BLaER1 treated with 17β-estradiol and CSF1 and Interleukin-3, amounts not matched to agents 10 nM and 100 nM (cell line): ENCODE data around the gene SLC16A8.

ENCODE experiments used
- H3K27ac ChIP-seq, 11 experiments: shearing (Covaris generic); formaldehyde crosslinking; 2 replicates each; pipeline ENCODE4 v1.8.1; 2022
- H3K27me3 ChIP-seq, 11 experiments: shearing (Covaris generic); formaldehyde crosslinking; 2 replicates each; pipeline ENCODE4 v1.8.1; 2022
- H3K36me3 ChIP-seq, 11 experiments: shearing (Covaris generic); formaldehyde crosslinking; 2 replicates each; pipeline ENCODE4 v1.8.1; 2022
- H3K4me1 ChIP-seq, 10 experiments: shearing (Covaris generic); formaldehyde crosslinking; 2 replicates each; pipeline ENCODE4 v1.8.1; 2022
- H3K4me2 ChIP-seq, 11 experiments: shearing (Covaris generic); formaldehyde crosslinking; 2 replicates each; pipeline ENCODE4 v1.8.1; 2022
- H3K4me3 ChIP-seq, 10 experiments: shearing (Covaris generic); formaldehyde crosslinking; 2 replicates each; pipeline ENCODE4 v1.8.1; 2022
- H3K9ac ChIP-seq, 11 experiments: shearing (Covaris generic); formaldehyde crosslinking; 2 replicates each; pipeline ENCODE4 v1.8.1; 2022
- H3K9me3 ChIP-seq, 11 experiments: shearing (Covaris generic); formaldehyde crosslinking; replicated peaks in 1 of 11; 2 replicates each; pipeline ENCODE4 v1.8.1; 2022
- H4K20me1 ChIP-seq, 11 experiments: shearing (Covaris generic); formaldehyde crosslinking; 2 replicates each; pipeline ENCODE4 v1.8.1; 2022
- Cebpa-rat ChIP-seq, 11 experiments: shearing (Covaris generic); IDR thresholded peaks; 2 replicates each; pipeline ENCODE4 v1.8.1; 2022

SLC16A8 gene, protein sequence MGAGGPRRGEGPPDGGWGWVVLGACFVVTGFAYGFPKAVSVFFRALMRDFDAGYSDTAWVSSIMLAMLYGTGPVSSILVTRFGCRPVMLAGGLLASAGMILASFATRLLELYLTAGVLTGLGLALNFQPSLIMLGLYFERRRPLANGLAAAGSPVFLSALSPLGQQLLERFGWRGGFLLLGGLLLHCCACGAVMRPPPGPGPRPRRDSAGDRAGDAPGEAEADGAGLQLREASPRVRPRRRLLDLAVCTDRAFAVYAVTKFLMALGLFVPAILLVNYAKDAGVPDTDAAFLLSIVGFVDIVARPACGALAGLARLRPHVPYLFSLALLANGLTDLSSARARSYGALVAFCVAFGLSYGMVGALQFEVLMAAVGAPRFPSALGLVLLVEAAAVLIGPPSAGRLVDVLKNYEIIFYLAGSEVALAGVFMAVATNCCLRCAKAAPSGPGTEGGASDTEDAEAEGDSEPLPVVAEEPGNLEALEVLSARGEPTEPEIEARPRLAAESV

DNA sequence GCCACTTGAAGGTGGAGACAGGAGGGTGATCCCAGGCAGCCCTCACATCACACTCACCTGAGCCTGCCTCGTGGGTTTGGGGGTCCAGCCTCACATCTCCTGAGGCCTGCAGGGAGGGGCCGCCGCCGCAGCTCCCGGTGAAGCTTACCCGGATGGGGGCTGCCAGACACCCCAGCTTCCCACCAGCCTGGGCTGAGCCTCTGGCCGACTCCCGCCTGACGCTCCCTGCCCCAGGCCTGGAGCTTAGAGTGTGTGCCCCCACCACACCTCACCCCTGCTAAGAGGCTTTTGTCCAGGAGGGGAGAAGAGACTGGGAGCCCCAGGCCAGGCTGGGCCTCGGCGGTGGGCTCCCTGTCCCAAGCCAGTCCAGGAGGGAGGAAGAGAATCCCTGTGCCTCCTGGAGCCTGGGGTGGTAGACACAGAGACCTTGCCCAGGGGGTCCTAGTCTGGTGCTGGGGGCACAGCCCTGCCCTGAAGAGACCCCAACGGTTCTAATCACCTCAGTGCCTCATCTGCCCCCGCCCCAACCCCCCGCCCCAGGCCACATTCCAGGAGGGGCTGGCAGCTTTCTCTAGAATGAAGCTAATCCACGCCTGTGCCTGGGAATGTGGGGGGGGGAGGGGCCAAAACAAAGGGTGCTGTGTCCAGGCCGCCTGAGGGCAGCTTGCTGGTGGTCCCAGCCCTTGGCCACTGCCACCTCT is at the start of gene SLC16A8:
Gene SLC16A8 (minus strand): TSS at position 254 of the 701 bp plus-strand sequence. CDS start 1,311 bp downstream, outside the sequence.
- no peak within 1 kb of the TSS for H3K27ac ChIP-seq

DNA sequence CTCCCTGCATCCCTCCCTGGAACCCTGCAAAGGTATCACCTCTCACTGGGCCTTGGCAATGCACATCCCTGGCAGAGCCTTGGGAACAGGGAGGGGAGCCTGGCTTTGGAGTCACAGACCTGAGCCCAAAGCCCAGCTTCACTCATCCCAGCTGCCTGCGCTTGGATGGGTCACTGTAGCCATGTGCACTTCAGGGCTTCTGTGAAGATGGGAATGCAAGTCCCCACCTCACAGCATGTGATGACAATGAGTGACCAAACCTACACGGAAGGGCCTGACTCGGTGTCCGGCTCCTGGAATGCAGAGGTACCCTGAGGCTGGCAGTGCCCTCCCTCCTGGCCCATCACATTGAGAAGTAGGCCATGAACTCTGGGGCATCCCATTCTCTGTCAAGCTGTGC is 49.3 kb upstream of the SLC16A8 start:
- H3K36me3 ChIP-seq: peaks cover 3 to 86% (median 56%) of the 10 kb centered on the region in 11 experiments; a peak in 18 of 22 replicates
- no peak overlapping the region for H3K9ac ChIP-seq
- no peak for TF ChIP-seq Cebpa-rat (IDR thresholded peaks at IDR 0.05)
- H3K9me3 ChIP-seq: peaks cover 0 to 5% (median 0%) of the 10 kb centered on the region in 11 experiments; a peak in 1 of 22 replicates
- no peaks in the 10 kb centered on the region for H4K20me1 ChIP-seq
- H3K4me3 ChIP-seq: no peak overlapping the region
- H3K4me1 ChIP-seq: peaks cover 0 to 20% (median 13%) of the 10 kb centered on the region in 10 experiments; a peak in 18 of 20 replicates
- H3K4me2 ChIP-seq: no peak overlapping the region
- H3K27ac ChIP-seq: no peak overlapping the region
- no peaks in the 10 kb centered on the region for H3K27me3 ChIP-seq

More for the DNA sequence above, at the start of gene SLC16A8:
- Histone ChIP-seq H3K4me3 (no peak within 1 kb of the TSS), H3K4me1 (peaks cover 18 to 40% (median 26%) of the 10 kb centered on the region in 10 experiments; a peak in 18 of 20 replicates), H3K4me2 (peak within 1 kb of the TSS in 10 of 11 experiments; percentile 43 to 70 (median 60); a peak in 18 of 22 replicates), H3K36me3 (no peaks in the 10 kb centered on the region), H3K9ac (no peak within 1 kb of the TSS; a peak in 1 of 22 replicates), H3K27me3 (peaks cover 43 to 55% (median 49%) of the 10 kb centered on the region in 11 experiments), H3K9me3 (no peaks in the 10 kb centered on the region), H4K20me1 (peaks cover 0 to 28% (median 0%) of the 10 kb centered on the region in 11 experiments; a peak in 4 of 22 replicates)
- no peak for TF ChIP-seq Cebpa-rat (IDR thresholded peaks at IDR 0.05)

DNA sequence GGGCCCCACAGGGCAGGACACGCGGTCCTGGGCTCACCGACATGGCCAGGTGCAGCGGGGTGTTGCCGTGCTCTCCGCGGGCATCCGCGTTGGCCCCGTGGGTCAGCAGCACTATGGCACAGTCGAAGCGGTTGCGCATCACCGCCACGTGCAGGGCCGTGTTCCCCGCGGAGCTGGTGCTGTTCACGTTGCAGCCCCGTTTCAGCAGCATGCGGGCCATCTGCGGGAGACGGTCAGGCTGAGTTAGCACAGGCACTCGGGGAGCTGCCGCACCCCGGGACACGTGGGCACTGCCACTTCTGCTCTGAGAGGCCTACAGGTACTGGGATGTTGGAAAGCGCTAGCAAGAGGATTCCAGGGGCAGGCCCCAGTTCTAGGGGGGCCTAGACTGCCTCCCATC is 48.8 kb upstream of the SLC16A8 start:
- Histone ChIP-seq H3K9me3 (peaks cover 0 to 5% (median 0%) of the 10 kb centered on the region in 11 experiments; a peak in 1 of 22 replicates), H3K27me3 (peaks cover 0 to 5% (median 0%) of the 10 kb centered on the region in 11 experiments; a peak in 3 of 22 replicates), H3K27ac (no peak overlapping the region), H3K4me1 (peaks cover 4 to 25% (median 18%) of the 10 kb centered on the region in 10 experiments), H3K4me2 (no peak overlapping the region), H3K4me3 (no peak overlapping the region), H3K9ac (no peak overlapping the region), H4K20me1 (no peaks in the 10 kb centered on the region), H3K36me3 (peaks cover 3 to 81% (median 51%) of the 10 kb centered on the region in 11 experiments; a peak in 18 of 22 replicates)
- TF ChIP-seq Cebpa-rat (IDR thresholded peaks at IDR 0.05): no peak

DNA sequence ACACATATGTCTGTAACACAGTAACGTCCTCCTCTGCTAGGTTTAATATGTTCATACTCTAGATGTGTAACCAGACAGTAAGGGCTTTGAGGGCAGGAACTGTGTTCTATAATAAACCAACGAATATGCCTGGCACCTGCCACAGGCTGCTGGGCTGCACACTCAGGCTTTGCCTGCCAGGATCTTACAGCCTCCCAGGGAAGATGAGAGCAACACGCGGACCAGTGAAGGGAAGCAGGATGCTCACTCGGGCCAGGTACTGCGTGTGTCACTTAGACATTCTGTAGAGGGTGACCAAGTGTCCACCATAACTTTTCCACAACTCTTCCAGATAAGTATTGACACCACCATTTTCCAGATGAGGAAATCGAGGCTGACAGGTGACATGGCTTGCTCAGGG is 48.2 kb upstream of the SLC16A8 start:
- H3K4me2 ChIP-seq: no peak overlapping the region
- peaks cover 11 to 32% (median 25%) of the 10 kb centered on the region in 10 experiments for H3K4me1 ChIP-seq
- peaks cover 3 to 74% (median 47%) of the 10 kb centered on the region in 11 experiments; a peak in 18 of 22 replicates for H3K36me3 ChIP-seq
- no peak overlapping the region for H3K9ac ChIP-seq
- TF ChIP-seq Cebpa-rat (IDR thresholded peaks at IDR 0.05): no peak
- H3K27me3 ChIP-seq: peaks cover 0 to 12% (median 0%) of the 10 kb centered on the region in 11 experiments; a peak in 5 of 22 replicates
- H3K27ac ChIP-seq: no peak overlapping the region
- peaks cover 0 to 3% (median 0%) of the 10 kb centered on the region in 11 experiments; a peak in 3 of 22 replicates for H4K20me1 ChIP-seq
- H3K9me3 ChIP-seq: peaks cover 0 to 5% (median 0%) of the 10 kb centered on the region in 11 experiments; a peak in 1 of 22 replicates
- H3K4me3 ChIP-seq: no peak overlapping the region

DNA sequence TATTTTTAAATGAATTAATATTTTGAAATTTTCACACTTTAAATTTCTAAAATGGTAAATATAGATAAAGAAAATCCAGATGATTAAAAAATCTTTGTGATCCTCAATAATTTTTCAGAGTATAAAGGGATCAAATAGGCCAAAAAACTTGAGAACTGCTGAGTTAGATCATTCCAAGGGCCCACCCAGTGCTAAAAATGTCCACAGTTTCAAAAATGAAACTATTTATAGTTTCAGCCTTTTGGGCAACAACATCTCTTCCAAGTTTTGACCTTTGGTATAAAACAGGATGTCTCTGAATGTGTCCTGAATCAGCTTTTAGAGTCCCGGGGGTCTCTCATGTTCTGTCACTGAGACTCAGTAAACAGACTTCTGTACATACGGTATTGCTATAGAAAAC is 47.4 kb upstream of the SLC16A8 start:
- Histone ChIP-seq H3K36me3 (peaks cover 3 to 68% (median 43%) of the 10 kb centered on the region in 11 experiments; a peak in 18 of 22 replicates), H3K27ac (no peak overlapping the region), H3K9me3 (peaks cover 0 to 5% (median 0%) of the 10 kb centered on the region in 11 experiments; a peak in 1 of 22 replicates), H3K4me2 (peak overlapping the region in 3 of 11 experiments; percentile 21 to 35 (median 24); a peak in 4 of 22 replicates), H3K4me1 (peaks cover 18 to 39% (median 32%) of the 10 kb centered on the region in 10 experiments), H3K4me3 (no peak overlapping the region), H3K9ac (no peak overlapping the region), H4K20me1 (peaks cover 0 to 10% (median 0%) of the 10 kb centered on the region in 11 experiments; a peak in 3 of 22 replicates), H3K27me3 (peaks cover 0 to 19% (median 0%) of the 10 kb centered on the region in 11 experiments; a peak in 5 of 22 replicates)
- TF ChIP-seq Cebpa-rat (IDR thresholded peaks at IDR 0.05): no peak

DNA sequence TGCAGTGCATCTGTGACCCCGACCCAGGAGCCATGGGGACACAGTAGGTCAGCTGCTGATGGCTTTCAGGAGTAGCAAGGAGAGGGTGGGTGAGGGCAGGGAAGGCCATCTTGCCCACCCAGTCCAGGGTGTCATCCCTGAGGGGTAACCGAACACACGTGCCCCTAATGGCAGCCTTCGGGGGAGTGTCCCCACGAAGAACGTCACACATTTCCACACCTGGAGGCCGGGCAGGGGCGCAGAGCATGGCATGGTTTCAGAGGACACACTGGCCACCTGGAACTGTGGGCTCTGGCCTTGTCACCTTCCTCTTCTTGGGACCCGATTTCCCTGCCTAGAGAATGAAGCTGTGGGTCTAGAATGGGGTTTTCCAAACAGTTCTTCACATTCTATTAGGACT is 45.9 kb upstream of the SLC16A8 start:
- H3K27me3 ChIP-seq: peaks cover 0 to 34% (median 0%) of the 10 kb centered on the region in 11 experiments; a peak in 5 of 22 replicates
- no peak overlapping the region for H3K4me3 ChIP-seq
- no peak overlapping the region for H3K4me2 ChIP-seq
- peaks cover 3 to 54% (median 31%) of the 10 kb centered on the region in 11 experiments; a peak in 18 of 22 replicates for H3K36me3 ChIP-seq
- H3K9ac ChIP-seq: no peak overlapping the region
- no peak overlapping the region for H3K27ac ChIP-seq
- TF ChIP-seq Cebpa-rat (IDR thresholded peaks at IDR 0.05): no peak
- peaks cover 0 to 5% (median 0%) of the 10 kb centered on the region in 11 experiments; a peak in 1 of 22 replicates for H3K9me3 ChIP-seq
- peaks cover 0 to 16% (median 0%) of the 10 kb centered on the region in 11 experiments; a peak in 4 of 22 replicates for H4K20me1 ChIP-seq
- peaks cover 28 to 51% (median 44%) of the 10 kb centered on the region in 10 experiments for H3K4me1 ChIP-seq

DNA sequence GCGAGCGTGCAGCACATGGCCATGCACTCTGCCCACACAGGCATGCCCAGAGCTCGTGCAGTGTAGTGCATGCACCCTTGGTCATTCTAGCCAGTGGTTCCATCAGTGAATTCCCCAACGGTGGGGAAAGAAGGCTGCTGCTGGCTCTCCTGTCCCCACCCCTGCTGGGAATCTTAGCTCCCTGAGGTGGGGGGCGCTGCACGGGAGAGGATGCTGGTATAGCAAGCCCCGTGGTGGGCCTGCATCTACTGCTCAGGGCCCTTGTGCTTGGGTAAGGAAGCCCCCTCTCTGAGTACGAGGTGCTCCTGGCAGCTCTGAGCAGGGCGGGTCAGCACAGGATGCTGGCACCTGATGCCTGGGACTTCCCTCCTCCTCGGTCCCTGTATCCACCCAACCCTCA is 45.0 kb upstream of the SLC16A8 start:
- H3K27ac ChIP-seq: no peak overlapping the region
- no peak overlapping the region for H3K4me3 ChIP-seq
- H3K4me1 ChIP-seq: peaks cover 37 to 59% (median 53%) of the 10 kb centered on the region in 10 experiments
- no peak overlapping the region for H3K9ac ChIP-seq
- H4K20me1 ChIP-seq: peaks cover 0 to 24% (median 0%) of the 10 kb centered on the region in 11 experiments; a peak in 4 of 22 replicates
- peak overlapping the region in 3 of 11 experiments; percentile 95 to 96 (median 95); a peak in 2 of 22 replicates for H3K4me2 ChIP-seq
- peaks cover 0 to 5% (median 0%) of the 10 kb centered on the region in 11 experiments; a peak in 1 of 22 replicates for H3K9me3 ChIP-seq
- H3K27me3 ChIP-seq: peaks cover 0 to 42% (median 0%) of the 10 kb centered on the region in 11 experiments; a peak in 5 of 22 replicates
- TF ChIP-seq Cebpa-rat (IDR thresholded peaks at IDR 0.05): no peak
- peaks cover 3 to 49% (median 31%) of the 10 kb centered on the region in 11 experiments; a peak in 18 of 22 replicates for H3K36me3 ChIP-seq

DNA sequence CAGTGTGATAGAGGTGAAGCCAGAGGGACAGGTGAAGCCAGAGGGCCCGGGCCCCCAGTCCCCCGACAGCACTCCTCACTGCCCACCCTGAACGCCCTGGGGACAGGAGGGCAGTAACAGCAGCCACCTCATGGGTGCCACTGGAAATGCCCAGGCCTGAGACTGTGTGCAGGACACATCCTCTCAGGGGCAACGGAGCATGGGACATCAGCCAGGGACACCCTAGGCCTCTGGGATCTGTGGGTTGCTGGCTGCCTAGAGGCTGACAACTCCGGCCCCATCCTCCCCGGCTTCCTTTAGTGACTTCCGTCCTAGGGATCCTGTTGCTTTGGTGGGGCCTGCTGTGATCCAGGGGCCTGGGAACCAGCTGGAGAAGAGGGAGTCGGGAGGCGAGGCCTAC is 43.9 kb upstream of the SLC16A8 start:
- TF ChIP-seq Cebpa-rat (IDR thresholded peaks at IDR 0.05): no peak
- peaks cover 0 to 43% (median 0%) of the 10 kb centered on the region in 11 experiments; a peak in 5 of 22 replicates for H3K27me3 ChIP-seq
- peak overlapping the region in 9 of 11 experiments; percentile 2 to 58 (median 29); a peak in 13 of 22 replicates for H3K9ac ChIP-seq
- H3K36me3 ChIP-seq: peaks cover 3 to 37% (median 20%) of the 10 kb centered on the region in 11 experiments; a peak in 17 of 22 replicates
- no peaks in the 10 kb centered on the region for H3K9me3 ChIP-seq
- peak overlapping the region; percentile 72 to 96 (median 89) for H3K4me2 ChIP-seq
- H3K4me3 ChIP-seq: peak overlapping the region in 1 of 10 experiments; percentile 6; a peak in 1 of 20 replicates
- H3K4me1 ChIP-seq: peaks cover 38 to 70% (median 64%) of the 10 kb centered on the region in 10 experiments
- peaks cover 0 to 34% (median 0%) of the 10 kb centered on the region in 11 experiments; a peak in 4 of 22 replicates for H4K20me1 ChIP-seq
- peak overlapping the region in 5 of 11 experiments; percentile 10 to 38 (median 23); a peak in 10 of 22 replicates for H3K27ac ChIP-seq
